B cell (primary cell): ENCODE results near the gene SLC37A1. TPM values are rescaled to one million over a fixed set of nuclear protein-coding genes. Genes with fewer than 3 reads are reported as not detected.

Experiments used
- ATAC-seq: fragments of 200-7000 bp; cut with Tn5 transposase; one replicate; pipeline ENCODE4 v1.10.0; 2021; ENCODE audit warnings: low read depth, mild to moderate bottlenecking, moderate number of reproducible peaks, moderate library complexity
- CTCF ChIA-PET: fragments of 350-600 bp; sonication (Branson Sonifier 250); formaldehyde crosslinking; loops from one replicate; lab custom pipeline; 2021; ENCODE audit warnings: antibody characterized with exemption, inconsistent platforms; lab: Charles Lee
- POLR2A ChIA-PET: fragments of 350-600 bp; sonication (Branson Sonifier 250); formaldehyde crosslinking; loops from one replicate; lab custom pipeline; 2021; ENCODE audit warnings: antibody characterized with exemption; lab: Charles Lee
- DNase-seq: peaks from one replicate; pipeline ENCODE4 v3.0.0; 2013
- H2AFZ ChIP-seq: 2 replicates; pipeline ENCODE4 v1.6.1; 2012; ENCODE audit warnings: mild to moderate bottlenecking, low read depth, low read length; ENCODE audit not compliant: insufficient read depth, poor library complexity, severe bottlenecking
- H3K27ac ChIP-seq, 2 donors: 1 replicate in 1 of 2; 2 replicates in 1 of 2; pipeline ENCODE4 v1.5.1; 2012 to 2013; ENCODE audit warnings: low read length in 2 of 2, mild to moderate bottlenecking in 2 of 2, moderate library complexity in 1 of 2
- H3K27me3 ChIP-seq, 4 experiments: fragments of 200-600 bp in 1 of 4; sonication (generic) in 1 of 4; replicated peaks in 1 of 4; 1 replicate in 2 of 4; 2 replicates in 2 of 4; pipeline versions ENCODE4 v1.6.1 to v1.7.0; 2013 to 2016; ENCODE audit warnings: low read length in 3 of 4, mild to moderate bottlenecking in 2 of 4, mixed read lengths in 1 of 4, moderate library complexity in 1 of 4; ENCODE audit not compliant: insufficient read depth in 4 of 4, control insufficient read depth in 3 of 4; ENCODE audit errors: control extremely low read depth in 1 of 4
- H3K36me3 ChIP-seq, 2 experiments: replicated peaks in 1 of 2; 1 replicate in 1 of 2; 2 replicates in 1 of 2; pipeline versions ENCODE4 v1.6.1 to v1.7.1; 2013; ENCODE audit warnings: low read length in 1 of 2; ENCODE audit not compliant: insufficient read depth in 2 of 2, control insufficient read depth in 1 of 2; ENCODE audit errors: control extremely low read depth in 1 of 2, extremely low read depth in 1 of 2
- H3K4me1 ChIP-seq, 2 donors: fragments of 200-600 bp in 1 of 2; sonication (generic) in 1 of 2; 1 replicate in 1 of 2; 2 replicates in 1 of 2; pipeline versions ENCODE4 v1.5.1 to v1.6.1; 2013 to 2017; ENCODE audit warnings: low read length in 2 of 2; ENCODE audit not compliant: control insufficient read depth in 2 of 2, insufficient read depth in 2 of 2
- H3K4me2 ChIP-seq: replicated peaks from 2 replicates; pipeline ENCODE3; 2012; ENCODE audit warnings: mild to moderate bottlenecking, low read depth, low read length; ENCODE audit not compliant: poor library complexity, severe bottlenecking
- H3K4me3 ChIP-seq, 5 experiments: fragments of 200-600 bp in 1 of 5; sonication (generic) in 1 of 5; 1 replicate in 3 of 5; 2 replicates in 2 of 5; pipeline versions ENCODE4 v1.5.1 to v1.7.0; 2011 to 2016; ENCODE audit warnings: low read length in 4 of 5, mild to moderate bottlenecking in 4 of 5, low read depth in 2 of 5, control low read depth in 1 of 5, moderate library complexity in 1 of 5; ENCODE audit not compliant: insufficient read depth in 1 of 5; ENCODE audit errors: control extremely low read depth in 1 of 5, extremely low read depth in 1 of 5
- H3K79me2 ChIP-seq: fragments of 200-600 bp; sonication (generic); one replicate; pipeline ENCODE4 v1.6.0; 2016; ENCODE audit warnings: low read length; ENCODE audit not compliant: control insufficient read depth, insufficient read depth
- H3K9ac ChIP-seq: fragments of 200-600 bp; sonication (generic); 2 replicates; pipeline ENCODE4 v1.6.1; 2017; ENCODE audit warnings: mild to moderate bottlenecking, low read length, moderate library complexity
- H3K9me3 ChIP-seq, 3 donors: one replicate each; pipeline versions ENCODE4 v1.6.1 to v1.7.1; 2013; ENCODE audit warnings: low read length in 2 of 3; ENCODE audit not compliant: control insufficient read depth in 2 of 3, insufficient read depth in 1 of 3; ENCODE audit errors: control extremely low read depth in 1 of 3
- H4K20me1 ChIP-seq: 2 replicates; pipeline ENCODE4 v1.6.0; 2012; ENCODE audit warnings: mild to moderate bottlenecking, low read length; ENCODE audit not compliant: insufficient read depth, control insufficient read depth, poor library complexity, severe bottlenecking
- H3K27ac Mint-ChIP-seq: one replicate; pipeline ENCODE4 v1.8.0; 2021; ENCODE audit warnings: mixed read lengths
- H3K27me3 Mint-ChIP-seq: one replicate; pipeline ENCODE4 v1.8.0; 2021; ENCODE audit warnings: mixed read lengths
- H3K4me1 Mint-ChIP-seq: one replicate; pipeline ENCODE4 v1.8.0; 2021; ENCODE audit warnings: mixed read lengths
- H3K4me3 Mint-ChIP-seq: one replicate; pipeline ENCODE4 v1.8.0; 2021; ENCODE audit warnings: mixed read lengths
- H3K9me3 Mint-ChIP-seq: one replicate; pipeline ENCODE4 v1.8.0; 2022; ENCODE audit warnings: mixed read lengths; ENCODE audit not compliant: insufficient read depth
- CTCF ChIP-seq: fragments of 200-600 bp; IDR thresholded peaks from one replicate; pipeline ENCODE4 v1.8.0; 2022; ENCODE audit warnings: antibody characterized with exemption, mild to moderate bottlenecking
- EZH2 ChIP-seq: IDR thresholded peaks from 2 replicates; pipeline ENCODE4 v1.6.1; 2012; ENCODE audit warnings: borderline replicate concordance, low read depth, mild to moderate bottlenecking, moderate library complexity, low read length; ENCODE audit not compliant: insufficient read depth, poor library complexity, severe bottlenecking
- WGBS: methylation state at CpG from one replicate; pipeline ENCODE4 v1.1.5; 2013; ENCODE audit warnings: missing lambda C conversion rate; ENCODE audit not compliant: insufficient coverage; 5-methylcytosine and 5-hydroxymethylcytosine counted together
- intact Hi-C: fragments of 100-400 bp; cut with micrococcal nuclease; formaldehyde crosslinking; loops from one replicate; pipeline ENCODE4 v1.10.0; 2022
- polyA plus RNA-seq: library from polyadenylated mRNA; depleted of rRNA; stranded (reverse); fragments of >200 nt; gene quantifications from 2 replicates; pipeline ENCODE4 v1.2.3, GENCODE V29; 2012
- total RNA-seq, 2 donors: library from RNA; stranded (reverse); fragments of 120-200 nt in 1 of 2; gene quantifications; 1 replicate in 1 of 2; 2 replicates in 1 of 2; pipeline versions ENCODE4 v1.2.3 to v1.2.4, GENCODE V29; 2013 to 2022

The SLC37A1 gene
- total and polyA plus RNA-seq, 2 donors (not counting 1 experiment from before 2014, with no cell fraction given) = 38.1 to 60.2 TPM

GRCh38 chr21:42524341-42525028 is 10.8 kb downstream of the SLC37A1 start:
- H3K27ac ChIP-seq = peak overlapping the region; percentile 97 to 99
- peak overlapping the region; percentile 5 for H2AFZ ChIP-seq
- peaks cover 87% of the 10 kb centered on the region for H3K79me2 ChIP-seq
- no peaks in the 10 kb centered on the region for H3K9me3 ChIP-seq
- 9% methylated on average over 16 of the region's 17 CpGs for WGBS
- Mint-ChIP-seq H3K27ac (peak overlapping the region; percentile 99), H3K4me3 (peak overlapping the region; percentile 88), H3K4me1 (peaks cover 78% of the 10 kb centered on the region), H3K9me3 (no peaks in the 10 kb centered on the region), H3K27me3 (no peaks in the 10 kb centered on the region)
- H3K9ac ChIP-seq = peak overlapping the region; percentile 72
- peaks cover 54 to 59% of the 10 kb centered on the region in 2 donors for H3K4me1 ChIP-seq
- intact Hi-C loops = loop anchor here (1.0 to 5.0 kb wide), 6 partner anchors 10 to 512 kb away; partner anchors contain the start of genes RSPH1 and ZBTB21
- peaks cover 0 to 45% of the 10 kb centered on the region in 2 experiments for H3K36me3 ChIP-seq
- TF ChIP-seq CTCF = no peak
- TF ChIP-seq EZH2 = no peak
- no peaks in the 10 kb centered on the region for H4K20me1 ChIP-seq
- ATAC-seq = peak; percentile 85
- peak overlapping the region; percentile 78 for H3K4me2 ChIP-seq
- H3K27me3 ChIP-seq = no peaks in the 10 kb centered on the region
- DNase-seq = peak; percentile 96
- H3K4me3 ChIP-seq = peak overlapping the region in 4 of 5 experiments; percentile 29 to 65 (median 41)
- ChIA-PET CTCF (interaction anchor here (1.2 to 6.9 kb wide), 2 partner anchors 12 to 187 kb away, joined by 3 to 51 read pairs; no protein-coding TSS in a partner anchor), POLR2A (interaction anchor here (3.6 kb wide), 1 partner anchor 11 kb away, joined by 20 read pairs; no protein-coding TSS in a partner anchor)
